Stimulated activated CD4-positive, alpha-beta T cell treated with anti-CD3 and anti-CD28 coated beads, Interleukin-1b, Interleukin-23, amount 100 ng/mL, for 48 hours (primary cell): ENCODE results near the gene NXNL1.

Experiments used
- DNase-seq: peaks from one replicate; pipeline ENCODE4 v3.0.0-alpha.2; 2020

The NXNL1 gene

GRCh38 chr19:17415121-17415520 lies 45.6 kb downstream of the NXNL1 start:
- no peak for DNase-seq

DNA sequence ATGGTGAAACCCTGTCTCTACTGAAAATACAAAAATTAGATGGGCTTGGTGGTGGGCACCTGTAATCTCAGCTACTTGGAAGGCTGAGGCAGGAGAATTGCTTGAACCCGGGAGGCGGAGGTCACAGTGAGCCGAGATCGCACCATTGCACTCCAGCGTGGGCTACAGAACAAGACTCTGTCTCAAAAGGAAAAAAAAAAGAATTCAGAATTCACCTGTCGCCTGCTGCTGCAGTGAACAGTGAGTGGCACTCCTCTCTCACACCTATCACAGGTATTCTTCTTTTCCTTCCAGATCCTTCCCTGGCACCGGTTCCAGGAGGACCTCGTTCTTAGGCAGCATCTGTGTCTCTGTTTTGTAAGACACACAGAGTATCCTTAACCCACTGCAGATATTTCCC lies 46.6 kb downstream of the NXNL1 start:
- DNase-seq: no peak

- DNase-seq: no peak
Measured at GRCh38 chr19:17411801-17412200, 48.9 kb downstream of the NXNL1 start.

- DNase-seq: no peak
Measured at GRCh38 chr19:17409990-17410389, 50.7 kb downstream of the NXNL1 start.

GRCh38 chr19:17406887-17407196 lies 53.9 kb downstream of the NXNL1 start:
- DNase-seq: no peak

GRCh38 chr19:17406046-17406886 lies 54.5 kb downstream of the NXNL1 start:
- no peak for DNase-seq
